Neuron (in vitro differentiated cells): ENCODE results near the gene ITPRIP.

Source experiments
- H2AFZ ChIP-seq: one replicate; pipeline ENCODE4 v1.6.1; 2013; ENCODE audit warnings: low read depth, mild to moderate bottlenecking, inconsistent platforms, low read length, moderate library complexity
- H3K27me3 ChIP-seq: one replicate; pipeline ENCODE4 v1.6.1; 2013; ENCODE audit warnings: low read length; ENCODE audit not compliant: insufficient read depth
- H3K36me3 ChIP-seq: one replicate; pipeline ENCODE4 v1.6.1; 2013; ENCODE audit warnings: low read length; ENCODE audit not compliant: insufficient read depth
- H3K4me1 ChIP-seq: one replicate; pipeline ENCODE4 v1.6.1; 2013; ENCODE audit warnings: low read length; ENCODE audit not compliant: insufficient read depth
- H3K4me3 ChIP-seq: 2 replicates; pipeline ENCODE4 v1.5.1; 2013; ENCODE audit warnings: mild to moderate bottlenecking, low read length, moderate library complexity
- H3K9me3 ChIP-seq: one replicate; pipeline ENCODE4 v1.6.1; 2013; ENCODE audit warnings: low read length

ITPRIP gene

GRCh38 chr10:104264783-104265182, 73.5 kb downstream of the ITPRIP start:
- Histone ChIP-seq H3K9me3 (no peaks in the 10 kb centered on the region), H3K27me3 (no peaks in the 10 kb centered on the region), H3K4me3 (no peak overlapping the region), H3K36me3 (peaks cover 42% of the 10 kb centered on the region), H2AFZ (no peak overlapping the region), H3K4me1 (peaks cover 16% of the 10 kb centered on the region)

- Histone ChIP-seq H3K36me3 (peaks cover 45% of the 10 kb centered on the region), H3K4me1 (peaks cover 3% of the 10 kb centered on the region), H2AFZ (no peak overlapping the region), H3K4me3 (no peak overlapping the region), H3K9me3 (no peaks in the 10 kb centered on the region), H3K27me3 (no peaks in the 10 kb centered on the region)
Observed at GRCh38 chr10:104262055-104262454, 76.2 kb downstream of the ITPRIP start.

GRCh38 chr10:104260775-104261115, 77.5 kb downstream of the ITPRIP start:
- Histone ChIP-seq H3K27me3 (no peaks in the 10 kb centered on the region), H2AFZ (no peak overlapping the region), H3K36me3 (peaks cover 40% of the 10 kb centered on the region), H3K9me3 (no peaks in the 10 kb centered on the region), H3K4me1 (peaks cover 7% of the 10 kb centered on the region), H3K4me3 (no peak overlapping the region)

GRCh38 chr10:104259999-104260774, 78.1 kb downstream of the ITPRIP start:
- no peak overlapping the region for H3K4me3 ChIP-seq
- peaks cover 35% of the 10 kb centered on the region for H3K36me3 ChIP-seq
- no peaks in the 10 kb centered on the region for H3K27me3 ChIP-seq
- H2AFZ ChIP-seq, result no peak overlapping the region
- peaks cover 9% of the 10 kb centered on the region for H3K4me1 ChIP-seq
- no peaks in the 10 kb centered on the region for H3K9me3 ChIP-seq
